Measurements from ENCODE around the gene DLG2. TPM values are rescaled to one million over a fixed set of nuclear protein-coding genes. Genes with fewer than 3 reads are reported as not detected.

The DLG2 gene
- total RNA-seq, 1 donor from 2014 or later = 1.8 TPM

GRCh38 chr11:84902445-84902844, 724.7 kb downstream of the DLG2 start:
- no peak for FAIRE-seq
- Mint-ChIP-seq H3K4me3 (ENCODE audit: unreplicated experiment) (no peak overlapping the region), H3K9me3 (ENCODE audit: unreplicated experiment) (no peaks in the 10 kb centered on the region)

GRCh38 chr11:84901991-84902390, 725.2 kb downstream of the DLG2 start:
- H3K4me1 Mint-ChIP-seq (ENCODE audit: low read depth, unreplicated experiment) = peaks cover 13% of the 10 kb centered on the region
- no peaks in the 10 kb centered on the region for H4K20me1 ChIP-seq (ENCODE audit: insufficient read depth, low read length)
- FAIRE-seq = peak; percentile 69

More at GRCh38 chr11:84902445-84902844, 724.7 kb downstream of the DLG2 start:
- H3K4me2 ChIP-seq (ENCODE audit: low read length) = no peak overlapping the region
- no peak overlapping the region for H3K27ac Mint-ChIP-seq (ENCODE audit: unreplicated experiment)
- H3K36me3 ChIP-seq (ENCODE audit: insufficient read depth, low read length) = no peaks in the 10 kb centered on the region
- no peak overlapping the region for H3K27ac ChIP-seq (ENCODE audit: low read depth, low read length)
- TF ChIP-seq EZH2 (IDR thresholded peaks at IDR 0.05; ENCODE audit: insufficient read depth, low read length) (no peak), CTCF (IDR thresholded peaks at IDR 0.05; ENCODE audit: insufficient read depth, low read depth, low read length) (no peak)
- no peaks in the 10 kb centered on the region for H3K36me3 Mint-ChIP-seq (ENCODE audit: low read depth, unreplicated experiment)
- H3K4me3 ChIP-seq (ENCODE audit: insufficient read depth, low read depth, low read length) = no peak overlapping the region
- H2AFZ ChIP-seq (ENCODE audit: low read depth, low read length) = no peak overlapping the region
- H4K20me1 ChIP-seq (ENCODE audit: insufficient read depth, low read length) = no peaks in the 10 kb centered on the region
- no peaks in the 10 kb centered on the region for H3K27me3 ChIP-seq (ENCODE audit: insufficient read depth, low read length)
- H3K9ac ChIP-seq (ENCODE audit: low read length) = no peak overlapping the region
- no peaks in the 10 kb centered on the region for H3K79me2 ChIP-seq (ENCODE audit: insufficient read depth, low read length)
- H3K4me1 Mint-ChIP-seq (ENCODE audit: low read depth, unreplicated experiment) = peaks cover 17% of the 10 kb centered on the region
- H3K27me3 Mint-ChIP-seq (ENCODE audit: low read depth, unreplicated experiment) = no peaks in the 10 kb centered on the region
- H3K4me1 ChIP-seq (ENCODE audit: insufficient read depth, low read length) = peaks cover 16% of the 10 kb centered on the region
- H3K9me3 ChIP-seq (ENCODE audit: insufficient read depth, low read depth, low read length) = no peaks in the 10 kb centered on the region
- DNase-seq (ENCODE audit: low read depth) = no peak

More at GRCh38 chr11:84901991-84902390, 725.2 kb downstream of the DLG2 start:
- H3K27me3 Mint-ChIP-seq (ENCODE audit: low read depth, unreplicated experiment) = no peaks in the 10 kb centered on the region
- Histone ChIP-seq H2AFZ (ENCODE audit: low read depth, low read length) (no peak overlapping the region), H3K27ac (ENCODE audit: low read depth, low read length) (no peak overlapping the region), H3K4me3 (ENCODE audit: insufficient read depth, low read depth, low read length) (no peak overlapping the region), H3K9ac (ENCODE audit: low read length) (no peak overlapping the region), H3K36me3 (ENCODE audit: insufficient read depth, low read length) (no peaks in the 10 kb centered on the region), H3K9me3 (ENCODE audit: insufficient read depth, low read depth, low read length) (no peaks in the 10 kb centered on the region), H3K4me1 (ENCODE audit: insufficient read depth, low read length) (peaks cover 15% of the 10 kb centered on the region), H3K79me2 (ENCODE audit: insufficient read depth, low read length) (no peaks in the 10 kb centered on the region), H3K27me3 (ENCODE audit: insufficient read depth, low read length) (no peaks in the 10 kb centered on the region), H3K4me2 (ENCODE audit: low read length) (no peak overlapping the region)
- TF ChIP-seq EZH2 (IDR thresholded peaks at IDR 0.05; ENCODE audit: insufficient read depth, low read length) = no peak
- TF ChIP-seq CTCF (IDR thresholded peaks at IDR 0.05; ENCODE audit: insufficient read depth, low read depth, low read length) = no peak
- H3K9me3 Mint-ChIP-seq (ENCODE audit: unreplicated experiment) = no peaks in the 10 kb centered on the region
- H3K36me3 Mint-ChIP-seq (ENCODE audit: low read depth, unreplicated experiment) = no peaks in the 10 kb centered on the region
- H3K4me3 Mint-ChIP-seq (ENCODE audit: unreplicated experiment) = no peak overlapping the region
- H3K27ac Mint-ChIP-seq (ENCODE audit: unreplicated experiment) = no peak overlapping the region
- peak; percentile 86 for DNase-seq (ENCODE audit: low read depth)
